GM12878 (cell line): Measurements from ENCODE around the gene PAM. TPM values are rescaled to one million over a fixed set of nuclear protein-coding genes. Genes with fewer than 3 reads are reported as not detected.

Experiments
- BHLHE40 ChIP-seq, 2 experiments: fragments of 450-650 bp in 1 of 2; IDR thresholded peaks; 2 replicates each; pipeline ENCODE4 v1.6.1; 2011 to 2017; ENCODE audit warnings: low read depth in 2 of 2, borderline replicate concordance in 1 of 2, improper control_type of control experiment in 1 of 2, low read length in 1 of 2, mild to moderate bottlenecking in 1 of 2
- LARP7 ChIP-seq: fragments of 450-650 bp; IDR thresholded peaks from 2 replicates; pipeline ENCODE4 v1.6.1; 2017; ENCODE audit warnings: mild to moderate bottlenecking
- MXI1 ChIP-seq: fragments of 150-350 bp; IDR thresholded peaks from 2 replicates; pipeline ENCODE4 v1.6.1; 2011; ENCODE audit warnings: low read depth, mild to moderate bottlenecking, inconsistent platforms, low read length, improper control_type of control experiment
- PAX8 ChIP-seq: fragments of 450-650 bp; IDR thresholded peaks from 2 replicates; pipeline ENCODE4 v1.6.1; 2017; ENCODE audit warnings: mild to moderate bottlenecking, moderate library complexity
- PBX3 ChIP-seq: IDR thresholded peaks from 2 replicates; pipeline ENCODE4 v1.6.1; 2011; ENCODE audit warnings: mild to moderate bottlenecking, low read depth, low read length, moderate library complexity; ENCODE audit not compliant: insufficient replicate concordance
- PKNOX1 ChIP-seq: fragments of 450-650 bp; IDR thresholded peaks from 2 replicates; pipeline ENCODE4 v1.6.1; 2016; ENCODE audit warnings: mild to moderate bottlenecking
- RBBP5 ChIP-seq: fragments of 200-600 bp; sonication (generic); conservative IDR thresholded peaks from 2 replicates; pipeline ENCODE4 v1.6.1; 2016
- SUPT20H ChIP-seq: IDR thresholded peaks from 2 replicates; pipeline ENCODE4 v1.6.1; 2011; ENCODE audit warnings: low read depth, mild to moderate bottlenecking, low read length, moderate library complexity, borderline replicate concordance; ENCODE audit not compliant: control insufficient read depth
- polyA plus RNA-seq, 11 experiments: library from polyadenylated mRNA; depleted of rRNA in 4 of 11; unstranded in 6 of 11; stranded (reverse) in 5 of 11; fragments of >200 nt; fragmentation: Nextera tagmentation in 4 of 11; fragmentation: Illumina TruSeq in 1 of 11; extraction: Ambion mirVana in 4 of 11; extraction: Trizol in 1 of 11; gene quantifications; 1 replicate in 1 of 11; 2 replicates in 10 of 11; pipeline versions ENCODE4 v1.2.1 to v1.2.3, GENCODE V29; 2011 to 2016; ENCODE audit warnings: inconsistent platforms in 2 of 11, missing spikeins in 2 of 11, low read depth in 1 of 11
- total RNA-seq, 4 experiments: library from RNA; depleted of rRNA in 3 of 4; stranded (reverse); fragments of >200 nt in 3 of 4; fragmentation: Illumina TruSeq in 1 of 4; extraction: Trizol in 1 of 4; gene quantifications; 2 replicates each; pipeline versions ENCODE4 v1.2.1 to v1.2.3, GENCODE V29; 2013 to 2021
- TF ChIP-seq, protein P1 (sequence below): fragments of 450-650 bp; IDR thresholded peaks from 2 replicates; pipeline ENCODE4 v1.6.1; 2017; ENCODE audit warnings: mild to moderate bottlenecking, moderate library complexity
- TF ChIP-seq, protein P2 (sequence below), 3 experiments: IDR thresholded peaks in 2 of 3; conservative IDR thresholded peaks in 1 of 3; 2 replicates each; pipeline ENCODE4 v1.5.1; 2011; ENCODE audit warnings: low read depth in 3 of 3, low read length in 3 of 3, mild to moderate bottlenecking in 3 of 3, control low read depth in 2 of 3, moderate library complexity in 2 of 3, inconsistent platforms in 1 of 3, mixed read lengths in 1 of 3; ENCODE audit not compliant: control insufficient read depth in 2 of 3, insufficient read depth in 1 of 3; ENCODE audit errors: extremely low read depth in 1 of 3
- TF ChIP-seq, protein P3 (sequence below): IDR thresholded peaks from 2 replicates; pipeline ENCODE4 v1.6.1; 2012; ENCODE audit warnings: low read length, inconsistent platforms

Gene PAM
- total and polyA plus RNA-seq, 10 of the 15 experiments (the other 5 are each of a cell fraction or from before 2014, with no cell fraction given) = 5.5 to 72.5 (median 15.4) TPM

GRCh38 chr5:102918986-102919610 is 164.0 kb downstream of the PAM start (continued):
- TF ChIP-seq, protein P1, sequence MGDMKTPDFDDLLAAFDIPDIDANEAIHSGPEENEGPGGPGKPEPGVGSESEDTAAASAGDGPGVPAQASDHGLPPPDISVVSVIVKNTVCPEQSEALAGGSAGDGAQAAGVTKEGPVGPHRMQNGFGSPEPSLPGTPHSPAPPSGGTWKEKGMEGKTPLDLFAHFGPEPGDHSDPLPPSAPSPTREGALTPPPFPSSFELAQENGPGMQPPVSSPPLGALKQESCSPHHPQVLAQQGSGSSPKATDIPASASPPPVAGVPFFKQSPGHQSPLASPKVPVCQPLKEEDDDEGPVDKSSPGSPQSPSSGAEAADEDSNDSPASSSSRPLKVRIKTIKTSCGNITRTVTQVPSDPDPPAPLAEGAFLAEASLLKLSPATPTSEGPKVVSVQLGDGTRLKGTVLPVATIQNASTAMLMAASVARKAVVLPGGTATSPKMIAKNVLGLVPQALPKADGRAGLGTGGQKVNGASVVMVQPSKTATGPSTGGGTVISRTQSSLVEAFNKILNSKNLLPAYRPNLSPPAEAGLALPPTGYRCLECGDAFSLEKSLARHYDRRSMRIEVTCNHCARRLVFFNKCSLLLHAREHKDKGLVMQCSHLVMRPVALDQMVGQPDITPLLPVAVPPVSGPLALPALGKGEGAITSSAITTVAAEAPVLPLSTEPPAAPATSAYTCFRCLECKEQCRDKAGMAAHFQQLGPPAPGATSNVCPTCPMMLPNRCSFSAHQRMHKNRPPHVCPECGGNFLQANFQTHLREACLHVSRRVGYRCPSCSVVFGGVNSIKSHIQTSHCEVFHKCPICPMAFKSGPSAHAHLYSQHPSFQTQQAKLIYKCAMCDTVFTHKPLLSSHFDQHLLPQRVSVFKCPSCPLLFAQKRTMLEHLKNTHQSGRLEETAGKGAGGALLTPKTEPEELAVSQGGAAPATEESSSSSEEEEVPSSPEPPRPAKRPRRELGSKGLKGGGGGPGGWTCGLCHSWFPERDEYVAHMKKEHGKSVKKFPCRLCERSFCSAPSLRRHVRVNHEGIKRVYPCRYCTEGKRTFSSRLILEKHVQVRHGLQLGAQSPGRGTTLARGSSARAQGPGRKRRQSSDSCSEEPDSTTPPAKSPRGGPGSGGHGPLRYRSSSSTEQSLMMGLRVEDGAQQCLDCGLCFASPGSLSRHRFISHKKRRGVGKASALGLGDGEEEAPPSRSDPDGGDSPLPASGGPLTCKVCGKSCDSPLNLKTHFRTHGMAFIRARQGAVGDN = no peak
- TF ChIP-seq RBBP5 (no peak), MXI1 (no peak), SUPT20H (no peak), LARP7 (no peak), PKNOX1 (no peak), BHLHE40 (IDR thresholded peaks at IDR 0.05; ENCODE audit: borderline replicate concordance in 1 of 2, low read depth in 2 of 2, low read length in 1 of 2) (no peak), PAX8 (no peak), PBX3 (no peak)
- TF ChIP-seq, protein P2, sequence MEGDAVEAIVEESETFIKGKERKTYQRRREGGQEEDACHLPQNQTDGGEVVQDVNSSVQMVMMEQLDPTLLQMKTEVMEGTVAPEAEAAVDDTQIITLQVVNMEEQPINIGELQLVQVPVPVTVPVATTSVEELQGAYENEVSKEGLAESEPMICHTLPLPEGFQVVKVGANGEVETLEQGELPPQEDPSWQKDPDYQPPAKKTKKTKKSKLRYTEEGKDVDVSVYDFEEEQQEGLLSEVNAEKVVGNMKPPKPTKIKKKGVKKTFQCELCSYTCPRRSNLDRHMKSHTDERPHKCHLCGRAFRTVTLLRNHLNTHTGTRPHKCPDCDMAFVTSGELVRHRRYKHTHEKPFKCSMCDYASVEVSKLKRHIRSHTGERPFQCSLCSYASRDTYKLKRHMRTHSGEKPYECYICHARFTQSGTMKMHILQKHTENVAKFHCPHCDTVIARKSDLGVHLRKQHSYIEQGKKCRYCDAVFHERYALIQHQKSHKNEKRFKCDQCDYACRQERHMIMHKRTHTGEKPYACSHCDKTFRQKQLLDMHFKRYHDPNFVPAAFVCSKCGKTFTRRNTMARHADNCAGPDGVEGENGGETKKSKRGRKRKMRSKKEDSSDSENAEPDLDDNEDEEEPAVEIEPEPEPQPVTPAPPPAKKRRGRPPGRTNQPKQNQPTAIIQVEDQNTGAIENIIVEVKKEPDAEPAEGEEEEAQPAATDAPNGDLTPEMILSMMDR (IDR thresholded peaks at IDR 0.05 in 2 of 3, conservative IDR thresholded peaks at IDR 0.05 in 1 of 3; ENCODE audit: control insufficient read depth in 2 of 3, extremely low read depth in 1 of 3, insufficient read depth in 1 of 3, low read depth in 3 of 3, low read length in 3 of 3) = no peak
- TF ChIP-seq, protein P3, sequence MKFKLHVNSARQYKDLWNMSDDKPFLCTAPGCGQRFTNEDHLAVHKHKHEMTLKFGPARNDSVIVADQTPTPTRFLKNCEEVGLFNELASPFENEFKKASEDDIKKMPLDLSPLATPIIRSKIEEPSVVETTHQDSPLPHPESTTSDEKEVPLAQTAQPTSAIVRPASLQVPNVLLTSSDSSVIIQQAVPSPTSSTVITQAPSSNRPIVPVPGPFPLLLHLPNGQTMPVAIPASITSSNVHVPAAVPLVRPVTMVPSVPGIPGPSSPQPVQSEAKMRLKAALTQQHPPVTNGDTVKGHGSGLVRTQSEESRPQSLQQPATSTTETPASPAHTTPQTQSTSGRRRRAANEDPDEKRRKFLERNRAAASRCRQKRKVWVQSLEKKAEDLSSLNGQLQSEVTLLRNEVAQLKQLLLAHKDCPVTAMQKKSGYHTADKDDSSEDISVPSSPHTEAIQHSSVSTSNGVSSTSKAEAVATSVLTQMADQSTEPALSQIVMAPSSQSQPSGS = no peak
